HepG2 (cell line): ENCODE data around the gene LYPLA2. TPM values are rescaled to one million over a fixed set of nuclear protein-coding genes. Genes with fewer than 3 reads are reported as not detected.

ENCODE experiments used
- FLYWCH1 ChIP-seq: sonication (generic); formaldehyde crosslinking; IDR thresholded peaks from 2 replicates; pipeline ENCODE4 v1.8.1; 2023; ENCODE audit warnings: mild to moderate bottlenecking, missing genetic modification reagents
- JARID2 ChIP-seq: sonication (generic); formaldehyde crosslinking; IDR thresholded peaks from 2 replicates; pipeline ENCODE4 v1.8.1; 2023; ENCODE audit warnings: missing genetic modification reagents, inconsistent platforms; ENCODE audit not compliant: insufficient replicate concordance
- ZKSCAN5 ChIP-seq: sonication (generic); formaldehyde crosslinking; IDR thresholded peaks from 2 replicates; pipeline ENCODE4 v1.5.1; 2020; ENCODE audit warnings: mild to moderate bottlenecking, missing genetic modification reagents
- ZNF205 ChIP-seq: IDR thresholded peaks from 2 replicates; pipeline ENCODE4 v1.6.1; 2018; ENCODE audit warnings: missing biosample characterization, missing genetic modification reagents
- ZNF557 ChIP-seq: sonication (generic); formaldehyde crosslinking; IDR thresholded peaks from 2 replicates; pipeline ENCODE4 v1.4.0; 2020; ENCODE audit warnings: missing genetic modification reagents
- polyA plus RNA-seq, 8 experiments: library from polyadenylated mRNA; depleted of rRNA in 3 of 8; stranded (reverse) in 7 of 8; unstranded in 1 of 8; fragments of >200 nt; fragmentation: Illumina TruSeq in 4 of 8; extraction: Trizol in 4 of 8; gene quantifications; 2 replicates each; pipeline versions ENCODE4 v1.2.1 to v1.2.3, GENCODE V29; 2011 to 2016; ENCODE audit warnings: low read depth in 4 of 8, missing spikeins in 1 of 8, mixed read lengths in 1 of 8; ENCODE audit not compliant: insufficient read depth in 1 of 8
- total RNA-seq, 5 experiments: library from RNA; depleted of rRNA; stranded (reverse); fragments of >200 nt; fragmentation: Illumina TruSeq; extraction: Trizol; gene quantifications; 2 replicates each; pipeline ENCODE4 v1.2.3, GENCODE V29; 2016; ENCODE audit warnings: low read depth in 1 of 5
- TF ChIP-seq, protein P1 (sequence below): IDR thresholded peaks from 2 replicates; pipeline ENCODE4 v1.6.1; 2016
- TF ChIP-seq, protein P2 (sequence below), 2 experiments: fragments of 450-650 bp in 1 of 2; sonication (generic) in 1 of 2; formaldehyde crosslinking in 1 of 2; IDR thresholded peaks; 2 replicates each; pipeline versions ENCODE4 v1.6.1 to v1.8.0; 2016 to 2022; ENCODE audit warnings: antibody characterized with exemption in 1 of 2, mild to moderate bottlenecking in 1 of 2, missing genetic modification reagents in 1 of 2
- TF ChIP-seq, protein P3 (sequence below): sonication (generic); formaldehyde crosslinking; IDR thresholded peaks from 2 replicates; pipeline ENCODE4 v1.4.0; 2020; ENCODE audit warnings: missing genetic modification reagents, borderline replicate concordance
- TF ChIP-seq, protein P4 (sequence below): sonication (generic); formaldehyde crosslinking; IDR thresholded peaks from 2 replicates; pipeline ENCODE4 v1.4.0; 2020; ENCODE audit warnings: missing genetic modification reagents

The LYPLA2 gene
- total and polyA plus RNA-seq, 2 of the 13 experiments (the other 11 are each of a cell fraction or from before 2014, with no cell fraction given), result 72.1 to 73.2 TPM

DNA sequence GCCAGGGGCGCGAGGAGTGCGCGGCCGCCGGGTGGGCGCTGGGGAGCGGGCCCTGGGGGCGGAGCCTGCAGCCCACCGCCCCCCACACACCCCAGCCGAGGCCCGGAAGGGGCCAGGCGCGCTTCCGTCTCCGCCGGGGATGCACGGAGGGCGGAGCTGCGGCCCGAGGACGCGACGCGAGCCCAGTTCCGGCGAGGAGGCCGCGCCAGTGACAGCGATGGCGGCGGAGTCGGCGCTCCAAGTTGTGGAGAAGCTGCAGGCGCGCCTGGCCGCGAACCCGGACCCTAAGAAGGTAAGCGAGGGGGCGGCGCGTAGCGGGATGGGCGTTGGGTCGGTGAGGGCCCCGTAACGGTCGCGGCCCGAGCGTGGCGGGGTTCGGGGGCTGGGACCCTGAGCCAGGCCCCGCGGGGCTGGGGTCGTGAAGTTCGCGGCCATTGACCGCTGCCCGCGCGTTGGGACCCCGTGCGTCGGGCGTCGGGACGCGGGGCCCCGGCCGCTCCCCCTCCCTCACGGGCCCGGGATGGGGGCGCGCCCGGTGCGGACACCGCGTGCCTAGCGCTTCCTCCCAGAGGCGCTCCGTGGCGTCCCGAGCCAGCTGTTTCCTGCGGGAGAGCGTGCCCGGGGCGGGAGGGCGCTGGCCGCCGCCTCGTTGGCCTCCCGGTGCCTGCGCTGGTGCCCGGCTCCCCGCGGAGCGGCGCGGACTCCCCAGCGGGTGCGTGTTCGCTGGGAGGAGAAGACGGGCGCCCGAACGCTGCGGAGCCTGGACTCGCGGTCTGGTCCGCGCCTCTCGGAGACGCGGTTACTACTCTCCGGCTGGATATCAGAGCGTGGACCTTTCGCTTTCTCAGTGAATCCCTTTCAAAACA, 47.4 kb upstream of the LYPLA2 start, which contains the start of gene ELOA (continued):
- 0 out of 2 replicates have a peak, but pooled peaks have one; percentile 29 for TF ChIP-seq ZKSCAN5 (CRISPR knock-in tag)
- no peak for TF ChIP-seq FLYWCH1 (CRISPR knock-in tag)
- TF ChIP-seq, protein P1, sequence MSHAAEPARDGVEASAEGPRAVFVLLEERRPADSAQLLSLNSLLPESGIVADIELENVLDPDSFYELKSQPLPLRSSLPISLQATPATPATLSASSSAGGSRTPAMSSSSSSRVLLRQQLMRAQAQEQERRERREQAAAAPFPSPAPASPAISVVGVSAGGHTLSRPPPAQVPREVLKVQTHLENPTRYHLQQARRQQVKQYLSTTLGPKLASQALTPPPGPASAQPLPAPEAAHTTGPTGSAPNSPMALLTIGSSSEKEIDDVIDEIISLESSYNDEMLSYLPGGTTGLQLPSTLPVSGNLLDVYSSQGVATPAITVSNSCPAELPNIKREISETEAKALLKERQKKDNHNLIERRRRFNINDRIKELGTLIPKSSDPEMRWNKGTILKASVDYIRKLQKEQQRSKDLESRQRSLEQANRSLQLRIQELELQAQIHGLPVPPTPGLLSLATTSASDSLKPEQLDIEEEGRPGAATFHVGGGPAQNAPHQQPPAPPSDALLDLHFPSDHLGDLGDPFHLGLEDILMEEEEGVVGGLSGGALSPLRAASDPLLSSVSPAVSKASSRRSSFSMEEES (CRISPR knock-in tag), result no peak
- peak; percentile 70; the same call in 1 of the 2 replicates for TF ChIP-seq ZNF205 (CRISPR knock-in tag)
- TF ChIP-seq, protein P2, sequence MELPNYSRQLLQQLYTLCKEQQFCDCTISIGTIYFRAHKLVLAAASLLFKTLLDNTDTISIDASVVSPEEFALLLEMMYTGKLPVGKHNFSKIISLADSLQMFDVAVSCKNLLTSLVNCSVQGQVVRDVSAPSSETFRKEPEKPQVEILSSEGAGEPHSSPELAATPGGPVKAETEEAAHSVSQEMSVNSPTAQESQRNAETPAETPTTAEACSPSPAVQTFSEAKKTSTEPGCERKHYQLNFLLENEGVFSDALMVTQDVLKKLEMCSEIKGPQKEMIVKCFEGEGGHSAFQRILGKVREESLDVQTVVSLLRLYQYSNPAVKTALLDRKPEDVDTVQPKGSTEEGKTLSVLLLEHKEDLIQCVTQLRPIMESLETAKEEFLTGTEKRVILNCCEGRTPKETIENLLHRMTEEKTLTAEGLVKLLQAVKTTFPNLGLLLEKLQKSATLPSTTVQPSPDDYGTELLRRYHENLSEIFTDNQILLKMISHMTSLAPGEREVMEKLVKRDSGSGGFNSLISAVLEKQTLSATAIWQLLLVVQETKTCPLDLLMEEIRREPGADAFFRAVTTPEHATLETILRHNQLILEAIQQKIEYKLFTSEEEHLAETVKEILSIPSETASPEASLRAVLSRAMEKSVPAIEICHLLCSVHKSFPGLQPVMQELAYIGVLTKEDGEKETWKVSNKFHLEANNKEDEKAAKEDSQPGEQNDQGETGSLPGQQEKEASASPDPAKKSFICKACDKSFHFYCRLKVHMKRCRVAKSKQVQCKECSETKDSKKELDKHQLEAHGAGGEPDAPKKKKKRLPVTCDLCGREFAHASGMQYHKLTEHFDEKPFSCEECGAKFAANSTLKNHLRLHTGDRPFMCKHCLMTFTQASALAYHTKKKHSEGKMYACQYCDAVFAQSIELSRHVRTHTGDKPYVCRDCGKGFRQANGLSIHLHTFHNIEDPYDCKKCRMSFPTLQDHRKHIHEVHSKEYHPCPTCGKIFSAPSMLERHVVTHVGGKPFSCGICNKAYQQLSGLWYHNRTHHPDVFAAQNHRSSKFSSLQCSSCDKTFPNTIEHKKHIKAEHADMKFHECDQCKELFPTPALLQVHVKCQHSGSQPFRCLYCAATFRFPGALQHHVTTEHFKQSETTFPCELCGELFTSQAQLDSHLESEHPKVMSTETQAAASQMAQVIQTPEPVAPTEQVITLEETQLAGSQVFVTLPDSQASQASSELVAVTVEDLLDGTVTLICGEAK (IDR thresholded peaks at IDR 0.05), result no peak
- TF ChIP-seq, protein P2 (CRISPR knock-in tag; IDR thresholded peaks at IDR 0.05), result peak; percentile 66; the same call in 1 of the 2 replicates
- TF ChIP-seq JARID2 (CRISPR knock-in tag), result no peak
- no peak for TF ChIP-seq ZNF557
- TF ChIP-seq, protein P3, sequence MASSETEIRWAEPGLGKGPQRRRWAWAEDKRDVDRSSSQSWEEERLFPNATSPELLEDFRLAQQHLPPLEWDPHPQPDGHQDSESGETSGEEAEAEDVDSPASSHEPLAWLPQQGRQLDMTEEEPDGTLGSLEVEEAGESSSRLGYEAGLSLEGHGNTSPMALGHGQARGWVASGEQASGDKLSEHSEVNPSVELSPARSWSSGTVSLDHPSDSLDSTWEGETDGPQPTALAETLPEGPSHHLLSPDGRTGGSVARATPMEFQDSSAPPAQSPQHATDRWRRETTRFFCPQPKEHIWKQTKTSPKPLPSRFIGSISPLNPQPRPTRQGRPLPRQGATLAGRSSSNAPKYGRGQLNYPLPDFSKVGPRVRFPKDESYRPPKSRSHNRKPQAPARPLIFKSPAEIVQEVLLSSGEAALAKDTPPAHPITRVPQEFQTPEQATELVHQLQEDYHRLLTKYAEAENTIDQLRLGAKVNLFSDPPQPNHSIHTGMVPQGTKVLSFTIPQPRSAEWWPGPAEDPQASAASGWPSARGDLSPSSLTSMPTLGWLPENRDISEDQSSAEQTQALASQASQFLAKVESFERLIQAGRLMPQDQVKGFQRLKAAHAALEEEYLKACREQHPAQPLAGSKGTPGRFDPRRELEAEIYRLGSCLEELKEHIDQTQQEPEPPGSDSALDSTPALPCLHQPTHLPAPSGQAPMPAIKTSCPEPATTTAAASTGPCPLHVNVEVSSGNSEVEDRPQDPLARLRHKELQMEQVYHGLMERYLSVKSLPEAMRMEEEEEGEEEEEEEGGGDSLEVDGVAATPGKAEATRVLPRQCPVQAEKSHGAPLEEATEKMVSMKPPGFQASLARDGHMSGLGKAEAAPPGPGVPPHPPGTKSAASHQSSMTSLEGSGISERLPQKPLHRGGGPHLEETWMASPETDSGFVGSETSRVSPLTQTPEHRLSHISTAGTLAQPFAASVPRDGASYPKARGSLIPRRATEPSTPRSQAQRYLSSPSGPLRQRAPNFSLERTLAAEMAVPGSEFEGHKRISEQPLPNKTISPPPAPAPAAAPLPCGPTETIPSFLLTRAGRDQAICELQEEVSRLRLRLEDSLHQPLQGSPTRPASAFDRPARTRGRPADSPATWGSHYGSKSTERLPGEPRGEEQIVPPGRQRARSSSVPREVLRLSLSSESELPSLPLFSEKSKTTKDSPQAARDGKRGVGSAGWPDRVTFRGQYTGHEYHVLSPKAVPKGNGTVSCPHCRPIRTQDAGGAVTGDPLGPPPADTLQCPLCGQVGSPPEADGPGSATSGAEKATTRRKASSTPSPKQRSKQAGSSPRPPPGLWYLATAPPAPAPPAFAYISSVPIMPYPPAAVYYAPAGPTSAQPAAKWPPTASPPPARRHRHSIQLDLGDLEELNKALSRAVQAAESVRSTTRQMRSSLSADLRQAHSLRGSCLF (CRISPR knock-in tag), result no peak
- TF ChIP-seq, protein P4, sequence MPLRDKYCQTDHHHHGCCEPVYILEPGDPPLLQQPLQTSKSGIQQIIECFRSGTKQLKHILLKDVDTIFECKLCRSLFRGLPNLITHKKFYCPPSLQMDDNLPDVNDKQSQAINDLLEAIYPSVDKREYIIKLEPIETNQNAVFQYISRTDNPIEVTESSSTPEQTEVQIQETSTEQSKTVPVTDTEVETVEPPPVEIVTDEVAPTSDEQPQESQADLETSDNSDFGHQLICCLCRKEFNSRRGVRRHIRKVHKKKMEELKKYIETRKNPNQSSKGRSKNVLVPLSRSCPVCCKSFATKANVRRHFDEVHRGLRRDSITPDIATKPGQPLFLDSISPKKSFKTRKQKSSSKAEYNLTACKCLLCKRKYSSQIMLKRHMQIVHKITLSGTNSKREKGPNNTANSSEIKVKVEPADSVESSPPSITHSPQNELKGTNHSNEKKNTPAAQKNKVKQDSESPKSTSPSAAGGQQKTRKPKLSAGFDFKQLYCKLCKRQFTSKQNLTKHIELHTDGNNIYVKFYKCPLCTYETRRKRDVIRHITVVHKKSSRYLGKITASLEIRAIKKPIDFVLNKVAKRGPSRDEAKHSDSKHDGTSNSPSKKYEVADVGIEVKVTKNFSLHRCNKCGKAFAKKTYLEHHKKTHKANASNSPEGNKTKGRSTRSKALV (CRISPR knock-in tag), result no peak
